ENCODE measurements around the gene TNS1.

Gene TNS1

DNA sequence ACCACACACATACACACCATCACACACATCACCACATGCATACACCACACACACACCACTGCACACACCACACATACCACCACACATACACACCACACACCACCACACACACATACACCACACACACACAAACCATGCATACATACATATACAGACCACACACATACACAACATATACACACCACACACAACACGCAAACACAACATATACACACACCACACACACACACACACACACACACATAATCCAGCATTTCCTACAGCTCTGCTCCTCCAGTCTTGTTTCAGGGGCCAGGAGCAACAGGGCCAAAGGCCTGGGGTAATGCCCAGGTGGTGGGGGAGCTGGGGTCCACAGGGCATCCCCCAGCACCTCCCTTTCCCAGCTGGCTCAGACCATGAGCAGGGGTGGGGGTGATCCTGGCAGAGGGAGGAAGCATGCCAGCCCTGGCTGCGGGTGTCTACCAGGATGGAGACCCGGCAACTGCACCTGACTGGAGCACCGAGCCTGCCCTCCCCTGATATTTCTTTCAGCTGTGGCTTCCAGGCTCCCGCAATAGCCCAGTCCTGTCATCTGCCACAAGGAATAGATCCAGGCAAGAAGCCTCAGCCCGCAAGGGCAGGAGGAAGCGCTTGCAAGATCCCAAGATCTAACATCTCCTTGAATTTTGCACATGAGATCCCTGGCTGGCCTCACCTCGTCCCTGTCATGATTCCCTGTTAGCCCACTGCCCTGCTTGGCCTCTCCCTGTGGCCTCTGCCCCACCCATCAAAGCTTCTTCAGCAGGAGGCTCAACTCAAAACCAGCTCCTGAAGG, 196.9 kb downstream of the TNS1 start:
- no peak for DNase-seq
- intact Hi-C loops (cut with DNase I): no loop called here

DNA sequence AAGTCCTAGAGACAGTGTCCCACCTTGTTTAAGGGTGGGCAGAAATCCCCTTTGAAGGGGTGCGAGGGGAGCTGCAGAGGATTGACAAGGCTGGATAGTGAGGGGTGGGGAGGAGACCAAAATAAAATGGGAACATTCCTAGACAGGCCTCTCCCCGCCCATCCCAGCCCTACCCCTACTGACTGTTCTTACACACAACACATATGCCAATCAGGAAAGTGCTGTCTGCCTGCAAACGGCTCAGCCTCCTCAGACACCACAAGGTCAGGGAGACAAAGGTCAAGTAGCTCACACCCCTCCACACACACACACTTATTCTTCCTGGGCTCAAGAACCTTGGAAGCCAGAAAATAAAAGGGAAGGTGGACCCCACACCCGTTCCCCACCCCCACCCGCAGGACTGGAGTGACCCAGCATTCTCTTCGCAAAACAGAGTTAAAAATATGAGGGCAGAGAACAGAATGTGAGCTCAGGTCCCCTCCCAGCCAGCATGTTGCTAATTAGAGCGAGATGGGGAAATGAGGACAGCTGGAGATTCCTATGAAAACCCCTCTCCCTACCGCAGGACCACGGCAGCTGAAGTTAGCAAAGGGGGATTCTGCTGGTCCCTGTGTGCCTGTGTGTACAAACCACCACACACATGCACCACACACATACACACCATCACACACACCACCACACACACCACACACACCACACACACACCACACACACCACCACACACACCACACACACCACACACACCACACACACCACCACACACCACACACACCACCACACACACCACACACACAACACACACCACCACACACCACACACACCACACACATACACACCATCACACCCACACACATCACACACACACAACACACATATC, 197.8 kb downstream of the TNS1 start:
- no peak for DNase-seq
- intact Hi-C loops (cut with DNase I): no loop called here

DNA sequence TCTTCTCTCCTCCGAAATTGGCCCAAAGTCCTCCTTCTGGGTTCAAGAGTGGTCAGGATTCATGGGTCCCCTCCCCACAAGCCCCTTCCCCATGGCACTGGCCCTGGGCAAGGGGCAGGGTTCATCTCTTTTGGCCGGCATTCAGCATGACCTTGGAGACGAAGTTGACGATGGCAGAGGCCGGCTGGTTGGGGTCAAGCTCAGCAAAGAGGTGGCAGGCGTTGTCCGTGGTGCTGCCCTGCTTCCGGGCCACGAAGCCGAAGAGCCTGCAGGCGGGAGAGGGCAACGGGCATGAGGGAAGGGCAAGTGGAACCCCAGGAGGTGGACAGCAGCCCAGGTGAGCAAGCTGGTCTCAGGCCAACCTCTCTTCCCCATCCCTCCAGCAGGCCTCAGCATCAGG, 198.5 kb downstream of the TNS1 start:
- intact Hi-C loops (cut with DNase I): no loop called here
- DNase-seq: peak in 1 of 42 donors; percentile 2

GRCh38 chr2:217803653-217803960, 199.2 kb downstream of the TNS1 start:
- peak in 2 of 42 donors; percentile 4 to 5 for DNase-seq
- intact Hi-C loops (cut with DNase I): no loop called here

GRCh38 chr2:217802876-217803652, 199.7 kb downstream of the TNS1 start:
- DNase-seq: peak in 4 of 42 donors; percentile 5 to 39 (median 16)
- intact Hi-C loops (cut with DNase I): no loop called here

- intact Hi-C loops (cut with DNase I): no loop called here
- DNase-seq: peak in 3 of 42 donors; percentile 6 to 31 (median 23)
Measured at GRCh38 chr2:217802266-217802665, 200.5 kb downstream of the TNS1 start.

GRCh38 chr2:217801711-217802110, 201.1 kb downstream of the TNS1 start:
- intact Hi-C loops (cut with DNase I): no loop called here
- peak in 10 of 42 donors; percentile 4 to 30 (median 16) for DNase-seq

GRCh38 chr2:217801115-217801531, 201.7 kb downstream of the TNS1 start:
- peak in 12 of 42 donors; percentile 19 to 52 (median 34) for DNase-seq
- intact Hi-C loops (cut with DNase I): no loop called here

GRCh38 chr2:217800433-217801114, 202.2 kb downstream of the TNS1 start:
- intact Hi-C loops (cut with DNase I): no loop called here
- DNase-seq: peak in 11 of 42 donors; percentile 2 to 34 (median 13)

DNA sequence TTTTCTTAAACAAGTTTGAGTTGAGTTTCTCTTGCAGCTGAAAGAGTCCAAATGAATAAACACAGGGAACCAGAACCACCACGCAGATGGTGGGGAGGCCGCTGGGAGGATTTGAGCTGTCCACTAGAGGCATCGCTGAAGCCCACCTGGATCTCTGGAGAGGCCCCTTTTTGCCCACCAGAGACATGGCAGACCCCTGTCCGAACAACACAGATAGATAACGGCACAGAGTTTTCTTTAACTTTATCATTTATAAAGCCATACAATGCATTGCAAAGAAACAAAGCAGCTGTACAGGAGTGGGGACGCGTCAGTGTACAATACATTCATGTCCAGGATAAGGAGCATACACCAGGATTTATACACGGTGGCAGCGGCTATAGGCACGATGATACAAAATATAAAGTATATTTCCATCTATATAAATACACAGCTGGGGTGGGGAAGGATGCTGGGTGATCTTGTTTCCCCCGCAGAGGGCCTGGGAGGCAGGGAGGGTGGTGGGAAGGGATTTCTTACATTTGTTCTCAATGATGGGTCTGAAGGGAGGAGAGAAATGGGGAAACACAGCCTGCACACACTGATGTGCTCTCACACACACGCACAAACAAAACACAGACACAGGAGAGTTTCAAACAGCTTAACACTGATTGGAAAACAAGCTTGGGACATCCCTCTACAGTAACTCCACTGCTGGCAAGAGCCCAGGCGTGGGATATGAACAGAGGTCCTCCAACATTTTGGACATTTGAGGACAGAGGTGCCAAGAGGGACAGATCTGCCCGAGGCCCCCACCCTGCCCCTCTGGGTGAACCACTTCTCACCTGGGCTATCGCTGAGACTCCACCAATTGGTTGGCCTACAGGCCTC, 203.0 kb downstream of the TNS1 start:
- intact Hi-C loops (cut with DNase I): no loop called here
- DNase-seq: peak in 13 of 42 donors; percentile 4 to 41 (median 15)

- DNase-seq: peak in 22 of 42 donors; percentile 13 to 63 (median 49)
- intact Hi-C loops (cut with DNase I): no loop called here
Measured at GRCh38 chr2:217798743-217799562, 203.8 kb downstream of the TNS1 start.

DNA sequence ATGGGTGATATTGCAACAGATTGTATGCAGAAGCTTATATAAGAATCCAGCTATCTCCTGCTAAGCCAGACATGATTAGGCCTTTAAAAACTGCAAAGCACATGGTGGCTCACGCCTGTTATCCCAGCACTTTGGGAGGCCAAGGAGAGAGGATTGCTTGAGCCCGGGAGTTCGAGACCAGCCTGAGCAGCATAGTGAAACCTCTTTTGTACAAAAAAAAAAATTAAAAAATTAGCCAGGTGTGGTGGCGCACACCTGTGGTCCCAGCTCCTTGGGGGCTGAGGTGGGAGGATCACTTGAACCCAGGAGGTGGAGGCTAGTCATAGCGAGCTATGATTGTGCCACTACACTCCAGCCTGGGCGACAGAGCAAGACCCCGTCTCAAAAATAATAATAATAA, 204.6 kb downstream of the TNS1 start:
- DNase-seq: peak in 8 of 42 donors; percentile 1 to 29 (median 8)

GRCh38 chr2:217797661-217798069, 205.1 kb downstream of the TNS1 start:
- intact Hi-C loops (cut with DNase I): no loop called here

More for the DNA sequence above, 204.6 kb downstream of the TNS1 start:
- intact Hi-C loops (cut with DNase I): no loop called here

DNA sequence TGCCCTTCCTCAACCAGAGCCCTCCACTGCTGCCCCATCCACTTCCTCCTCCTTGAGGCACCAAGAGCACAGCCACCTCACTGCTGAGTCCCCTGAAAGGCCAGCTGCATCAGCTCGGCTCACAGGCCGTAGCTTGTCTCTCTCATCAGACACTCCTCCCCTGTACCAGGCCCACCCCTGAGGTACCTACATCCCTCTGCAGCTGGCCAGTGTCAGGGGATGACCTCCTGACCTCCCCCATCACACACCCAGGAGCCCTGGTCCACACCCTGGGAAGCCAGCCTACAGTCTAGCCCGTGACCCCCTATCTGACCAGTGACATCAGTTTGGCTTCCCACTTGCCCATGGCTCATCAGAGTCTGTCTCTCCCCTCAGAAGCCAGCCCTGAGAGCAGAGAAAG, 205.6 kb downstream of the TNS1 start:
- peak in 8 of 42 donors; percentile 4 to 41 (median 26) for DNase-seq
- intact Hi-C loops (cut with DNase I): no loop called here

More at GRCh38 chr2:217797661-217798069, 205.1 kb downstream of the TNS1 start:
- DNase-seq: peak in 9 of 42 donors; percentile 11 to 51 (median 34)

- intact Hi-C loops (cut with DNase I): no loop called here
- peak in 4 of 42 donors; percentile 3 to 27 (median 14) for DNase-seq
Measured at GRCh38 chr2:217795706-217796465, 206.9 kb downstream of the TNS1 start.

DNA sequence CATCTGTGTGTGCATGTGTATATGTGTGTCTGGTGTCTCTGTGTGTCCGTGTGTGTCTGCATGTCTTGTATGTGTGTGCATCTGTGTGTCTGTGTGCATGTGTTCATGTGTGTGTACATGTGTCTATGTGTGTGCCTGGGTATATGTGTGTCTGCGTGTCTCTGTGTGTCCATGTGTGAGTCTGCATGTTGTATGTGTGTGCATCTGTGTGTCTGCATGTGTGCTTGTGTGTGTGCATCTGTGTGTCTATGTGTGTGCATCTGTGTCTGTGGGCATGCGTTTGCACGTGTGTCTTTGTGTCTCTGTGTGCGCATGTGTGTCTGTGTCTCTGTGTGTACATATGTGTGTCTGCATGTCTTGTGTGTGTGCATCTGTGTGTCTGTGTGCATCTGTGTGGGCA, 207.7 kb downstream of the TNS1 start:
- intact Hi-C loops (cut with DNase I): no loop called here

More for the DNA sequence above, 207.7 kb downstream of the TNS1 start:
- DNase-seq: no peak

All from head of caudate nucleus (tissue), 42 donors.